Body of pancreas (tissue), 4 donors: ENCODE results near the gene CHIT1.

Experiments
- CTCF ChIP-seq, 7 experiments: fragments of 450-650 bp in 4 of 7; fragments of 200-600 bp in 3 of 7; sonication (generic) in 3 of 7; IDR thresholded peaks; one replicate each; pipeline ENCODE4 v1.5.1; 2016 to 2019; ENCODE audit warnings: antibody characterized with exemption in 7 of 7
- POLR2A ChIP-seq, 3 donors: fragments of 450-650 bp; IDR thresholded peaks; one replicate each; pipeline ENCODE4 v1.6.1; 2016; ENCODE audit warnings: antibody characterized with exemption in 3 of 3, mild to moderate bottlenecking in 2 of 3

- TF ChIP-seq CTCF (IDR thresholded peaks at IDR 0.05): no peak
- TF ChIP-seq POLR2A (IDR thresholded peaks at IDR 0.05): no peak
These were observed 33.1 kb downstream of the CHIT1 start for GRCh38 chr1:203196371-203196770.
